GM08714 (cell line): ENCODE data around the gene CCDC112.
"Not testable (repeated sequence)": the region's sequence is repeated elsewhere in the genome, so short reads cannot be mapped to it uniquely, and the experiment has no call there.

Source experiments
- H3K4me3 ChIP-seq: fragments of 200-500 bp; sonication (Bioruptor generic); 2 replicates; pipeline ENCODE4 v1.5.1; 2014; ENCODE audit warnings: mild to moderate bottlenecking, low read length, inconsistent platforms
- ZNF274 ChIP-seq: IDR thresholded peaks from 2 replicates; pipeline ENCODE4 v1.6.1; 2012; ENCODE audit warnings: mild to moderate bottlenecking, low read depth, low read length

The CCDC112 gene, protein sequence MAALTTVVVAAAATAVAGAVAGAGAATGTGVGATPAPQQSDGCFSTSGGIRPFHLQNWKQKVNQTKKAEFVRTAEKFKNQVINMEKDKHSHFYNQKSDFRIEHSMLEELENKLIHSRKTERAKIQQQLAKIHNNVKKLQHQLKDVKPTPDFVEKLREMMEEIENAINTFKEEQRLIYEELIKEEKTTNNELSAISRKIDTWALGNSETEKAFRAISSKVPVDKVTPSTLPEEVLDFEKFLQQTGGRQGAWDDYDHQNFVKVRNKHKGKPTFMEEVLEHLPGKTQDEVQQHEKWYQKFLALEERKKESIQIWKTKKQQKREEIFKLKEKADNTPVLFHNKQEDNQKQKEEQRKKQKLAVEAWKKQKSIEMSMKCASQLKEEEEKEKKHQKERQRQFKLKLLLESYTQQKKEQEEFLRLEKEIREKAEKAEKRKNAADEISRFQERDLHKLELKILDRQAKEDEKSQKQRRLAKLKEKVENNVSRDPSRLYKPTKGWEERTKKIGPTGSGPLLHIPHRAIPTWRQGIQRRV

DNA sequence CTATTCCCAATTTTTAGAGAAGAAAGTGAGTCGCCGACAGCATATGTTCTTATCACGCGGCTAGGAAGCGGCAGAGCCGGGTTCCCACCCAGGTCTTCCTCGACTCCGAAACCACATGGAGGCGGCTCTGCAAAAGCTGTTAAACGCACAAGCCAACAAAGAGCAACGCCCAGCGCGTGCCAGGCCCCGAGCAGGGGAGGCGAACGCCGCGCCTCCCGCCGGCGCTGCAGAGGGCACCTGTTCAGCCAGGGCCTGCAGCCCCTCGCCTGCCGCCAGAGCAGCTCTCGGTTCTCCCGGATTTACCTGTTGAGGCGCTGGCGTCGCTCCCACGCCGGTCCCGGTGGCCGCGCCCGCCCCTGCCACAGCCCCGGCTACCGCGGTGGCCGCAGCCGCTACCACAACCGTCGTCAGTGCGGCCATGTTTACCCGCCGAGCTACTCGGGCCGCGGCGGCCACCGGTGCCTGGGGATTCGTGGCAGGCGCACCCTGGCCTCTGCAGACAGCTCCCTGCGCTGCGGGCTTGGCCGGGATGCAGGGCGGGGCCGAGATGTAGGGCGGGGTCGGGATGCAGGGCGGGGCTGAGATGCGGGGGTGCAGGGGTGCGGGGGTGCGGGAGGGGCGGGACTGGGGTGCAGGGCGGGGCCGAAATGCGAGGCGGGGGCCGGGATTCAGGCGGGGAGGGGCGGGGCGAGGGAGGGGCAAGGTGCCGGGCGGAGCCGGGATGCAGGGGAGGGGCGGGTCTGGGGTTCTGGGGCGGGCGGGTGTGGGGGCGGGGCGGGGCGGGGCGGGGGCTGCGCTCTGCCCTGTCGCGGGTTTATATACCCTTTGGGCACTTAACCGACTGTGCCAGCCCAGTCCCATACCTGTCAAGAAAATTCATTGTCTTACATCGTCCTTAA lies at the start of gene CCDC112:
TSS of gene CCDC112 (minus strand) at position 531 of the 899 bp plus-strand sequence. CDS start at position 420, 111 bp downstream.
- TF ChIP-seq ZNF274, result no peak
- peak within 1 kb of the TSS; percentile 78 for H3K4me3 ChIP-seq

DNA sequence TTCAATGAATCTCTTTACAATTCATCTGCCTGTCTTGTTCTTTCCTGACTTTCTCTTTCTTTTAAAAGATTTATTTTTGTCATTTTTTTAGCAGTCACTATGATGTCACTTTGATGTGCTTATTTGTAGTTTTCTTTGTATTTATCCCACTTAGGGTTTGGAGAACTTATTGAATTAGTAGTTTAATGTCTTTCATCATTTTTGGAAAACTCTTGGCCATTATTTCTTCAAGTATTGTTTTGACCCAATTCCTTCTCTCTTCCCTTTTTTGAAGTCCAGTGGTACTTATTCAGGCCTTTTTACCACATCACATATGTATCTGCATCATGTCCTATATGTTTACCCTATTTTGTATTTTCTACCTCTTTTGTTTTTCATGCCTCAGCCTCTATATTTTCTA lies 48.9 kb upstream of the CCDC112 start:
- TF ChIP-seq ZNF274, result no peak
- no peak overlapping the region for H3K4me3 ChIP-seq

GRCh38 chr5:115343855-115344254 lies 47.4 kb upstream of the CCDC112 start:
- no peak overlapping the region for H3K4me3 ChIP-seq
- no peak for TF ChIP-seq ZNF274

DNA sequence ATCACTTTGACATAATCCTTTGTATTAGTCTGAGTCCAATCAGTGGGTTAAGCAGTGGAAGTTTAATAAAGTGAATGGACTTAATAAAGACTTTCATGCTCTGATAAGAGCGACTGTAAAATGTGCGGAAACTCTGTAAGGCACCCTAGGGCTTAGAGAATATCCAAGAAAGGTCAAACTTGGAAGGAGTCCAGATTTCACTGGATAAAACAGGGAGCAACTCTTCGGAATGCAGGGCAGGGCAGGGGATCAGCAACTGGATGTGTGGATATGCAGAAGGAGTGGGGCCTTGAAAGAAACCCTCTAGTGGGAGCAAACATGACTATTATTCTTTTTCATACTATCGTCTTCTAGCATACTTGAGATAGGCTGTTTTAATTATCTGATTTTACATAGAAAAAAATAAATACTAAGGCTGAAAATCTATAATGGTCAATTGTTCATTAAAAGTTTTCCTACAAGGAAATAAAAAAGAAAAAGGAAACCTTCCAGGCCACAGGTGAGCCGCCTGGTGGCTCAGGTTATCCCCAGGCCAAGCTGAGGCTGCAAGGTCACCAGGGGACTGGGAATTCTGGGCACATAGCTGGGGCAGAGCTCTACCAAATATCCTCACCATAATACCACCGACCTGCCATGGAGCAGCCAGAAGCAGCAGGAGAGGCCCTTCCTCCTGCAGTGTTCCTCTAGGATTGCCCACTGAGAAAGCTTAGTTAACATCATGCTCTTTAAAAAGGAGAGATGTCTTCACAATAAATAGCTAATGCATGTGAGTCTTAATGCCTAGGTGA lies 46.3 kb upstream of the CCDC112 start:
- no peak overlapping the region for H3K4me3 ChIP-seq
- TF ChIP-seq ZNF274, result no peak

DNA sequence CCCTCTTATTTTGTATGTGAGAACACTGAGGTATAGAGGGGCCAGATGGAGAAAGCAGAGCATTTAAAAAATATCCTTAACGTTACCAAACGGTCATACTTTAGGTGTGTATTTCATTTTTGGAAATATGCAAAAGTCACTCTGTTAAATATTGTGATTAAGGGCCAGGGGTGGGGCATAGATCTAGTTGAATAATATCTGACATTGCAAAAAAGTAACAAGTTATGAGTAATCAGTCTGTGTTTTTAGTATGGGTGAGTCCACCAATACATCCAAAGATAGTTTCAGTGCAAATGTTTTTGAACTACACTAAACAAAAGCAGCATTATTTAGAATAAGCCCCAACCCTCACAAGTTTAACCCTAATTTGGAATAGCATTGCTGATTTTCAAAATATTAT lies 45.3 kb upstream of the CCDC112 start:
- H3K4me3 ChIP-seq, result no peak overlapping the region
- no peak for TF ChIP-seq ZNF274

DNA sequence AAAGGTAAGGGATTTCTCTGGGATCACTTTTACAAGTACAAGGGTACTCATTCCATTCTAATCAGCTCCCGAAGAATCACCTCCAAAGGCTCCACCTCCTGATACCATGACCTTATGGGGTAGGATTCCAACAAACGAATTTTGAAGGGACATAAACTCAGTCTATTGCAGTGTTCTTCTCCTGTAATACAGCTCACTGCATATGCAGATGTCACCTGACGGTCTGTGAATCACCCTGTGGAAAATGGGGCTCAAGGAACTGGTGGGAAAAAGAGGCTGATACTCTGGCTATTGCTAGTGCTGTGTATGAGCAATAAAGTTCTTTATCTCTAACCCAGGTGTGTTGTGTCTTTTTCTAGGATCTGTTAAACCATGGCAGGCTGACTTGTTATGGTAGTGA lies 42.4 kb upstream of the CCDC112 start:
- no peak overlapping the region for H3K4me3 ChIP-seq

GRCh38 chr5:115337882-115338281 lies 41.4 kb upstream of the CCDC112 start:
- no peak overlapping the region for H3K4me3 ChIP-seq
- no peak for TF ChIP-seq ZNF274

More for the DNA sequence above, 42.4 kb upstream of the CCDC112 start:
- no peak for TF ChIP-seq ZNF274

GRCh38 chr5:115336964-115337363 lies 40.5 kb upstream of the CCDC112 start:
- no peak for TF ChIP-seq ZNF274
- H3K4me3 ChIP-seq, result no peak overlapping the region

- TF ChIP-seq ZNF274, result no peak
- no peak overlapping the region for H3K4me3 ChIP-seq
Measured at GRCh38 chr5:115336201-115336720, 39.8 kb upstream of the CCDC112 start.

DNA sequence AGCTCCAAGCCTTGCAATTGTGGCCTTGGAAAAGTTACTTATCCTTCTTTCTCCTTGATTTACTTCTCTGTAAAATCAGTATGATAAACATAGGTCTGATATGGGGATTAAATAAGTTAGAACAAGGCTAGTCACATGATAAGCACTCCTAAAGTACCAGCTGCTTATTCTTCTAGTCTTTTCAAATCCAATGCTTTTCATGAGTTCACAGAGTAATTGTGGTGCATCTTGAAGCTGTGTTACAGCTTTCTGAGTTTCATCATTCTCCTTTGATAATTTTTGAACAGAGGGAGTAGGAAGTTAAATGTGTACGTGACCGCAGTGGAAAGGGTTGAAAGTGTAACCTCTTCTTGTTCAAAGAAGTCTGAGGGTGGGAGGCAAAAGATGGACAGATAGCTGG lies 38.8 kb upstream of the CCDC112 start:
- TF ChIP-seq ZNF274, result no peak
- no peak overlapping the region for H3K4me3 ChIP-seq

- H3K4me3 ChIP-seq, result no peak overlapping the region
- TF ChIP-seq ZNF274, result no peak
Measured at GRCh38 chr5:115333164-115333563, 36.7 kb upstream of the CCDC112 start.

DNA sequence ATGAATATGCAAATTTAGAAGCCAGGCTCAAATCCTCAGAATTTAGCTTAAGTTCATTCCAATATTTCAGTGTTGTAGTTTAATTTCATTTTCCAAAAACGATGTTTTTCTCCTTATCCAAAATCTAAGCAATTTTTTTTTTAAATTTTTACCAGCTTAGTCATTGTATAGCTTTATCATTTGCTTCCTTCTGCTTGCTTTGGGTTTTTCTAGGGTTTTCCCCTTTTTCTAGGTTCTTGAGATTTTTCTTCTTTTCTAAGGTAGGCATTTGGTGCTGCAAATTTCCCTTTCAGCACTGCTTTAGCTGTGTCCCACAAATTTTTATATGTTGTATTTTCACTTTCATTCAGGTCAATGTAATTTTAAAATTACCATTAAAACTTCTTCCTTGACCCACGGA lies 34.4 kb upstream of the CCDC112 start:
- TF ChIP-seq ZNF274, result no peak
- H3K4me3 ChIP-seq, result no peak overlapping the region

GRCh38 chr5:115329475-115329874 lies 33.0 kb upstream of the CCDC112 start:
- H3K4me3 ChIP-seq, result no peak overlapping the region
- TF ChIP-seq ZNF274, result no peak

GRCh38 chr5:115328617-115329274 lies 32.3 kb upstream of the CCDC112 start:
- not testable (repeated sequence) for H3K4me3 ChIP-seq
